ENCODE data around the gene PHYKPL.

- TF ChIP-seq POLR2A (IDR thresholded peaks at IDR 0.05; ENCODE audit: low read length) = no peak
- no peak for TF ChIP-seq GATA1 (IDR thresholded peaks at IDR 0.05; ENCODE audit: low read depth, low read length)
These were observed 32.8 kb downstream of the PHYKPL start for GRCh38 chr5:178199581-178200434.

Data from erythroblast (primary cell).